ENCODE results near the gene MRTFA.

Gene MRTFA
- 74.2 to 108 (median 92.9) reads per million in 3 donors for total RNA-seq

DNA sequence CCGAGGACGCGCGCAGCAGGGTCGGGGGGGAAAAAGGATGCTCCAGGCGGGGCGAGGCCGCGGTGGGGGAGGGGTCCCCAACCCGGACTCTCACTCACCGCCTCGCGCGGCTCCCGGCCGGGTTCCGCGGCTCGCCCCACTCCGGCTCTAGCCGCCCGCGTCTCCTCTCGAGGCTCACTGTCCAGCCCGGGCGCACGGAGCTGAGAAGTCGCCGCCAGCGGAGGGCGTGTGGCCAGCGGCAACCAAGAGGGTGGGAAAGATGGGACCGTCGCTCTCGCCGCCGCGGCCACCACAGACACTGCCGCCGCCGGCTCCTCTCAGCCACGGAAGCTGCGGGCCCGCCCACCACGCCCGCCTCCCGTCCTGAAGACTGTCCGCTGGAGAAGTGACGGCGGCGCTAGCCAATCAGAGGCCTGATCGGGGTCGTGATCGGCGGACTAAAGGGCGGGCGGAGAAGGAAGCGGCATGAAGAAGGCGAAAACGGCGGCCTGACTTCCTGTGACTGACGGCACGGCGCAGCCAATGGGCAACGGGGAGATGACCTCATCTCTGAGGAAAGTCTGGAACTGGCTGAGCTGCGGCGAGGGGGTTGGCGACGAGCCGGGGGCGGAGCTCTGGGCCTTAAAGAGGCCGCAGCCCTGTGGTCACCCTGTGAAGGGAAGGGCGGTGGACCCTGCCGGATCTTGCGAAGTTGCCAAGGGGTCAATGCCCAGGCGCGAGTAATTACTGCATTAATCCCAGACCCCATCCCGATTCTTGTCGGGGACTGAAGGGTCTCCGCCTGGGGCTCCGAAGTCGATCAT is at the start of gene MRTFA:
TSS of gene MRTFA (minus strand) at position 340 of the 803 bp plus-strand sequence.
- no peaks in the 10 kb centered on the region for H3K27me3 ChIP-seq (replicated peaks; ENCODE audit: control insufficient read depth, insufficient read depth, low read length, poor library complexity, severe bottlenecking)
- H3K9me3 ChIP-seq (ENCODE audit: control insufficient read depth, low read length) = no peaks in the 10 kb centered on the region
- peak within 1 kb of the TSS; percentile 97 for H3K4me3 ChIP-seq (ENCODE audit: insufficient read depth, low read depth, low read length, poor library complexity, severe bottlenecking)
- H3K36me3 ChIP-seq (ENCODE audit: control insufficient read depth, insufficient read depth, low read length) = no peaks in the 10 kb centered on the region
- peak within 1 kb of the TSS; percentile 81 for H3K27ac ChIP-seq (ENCODE audit: insufficient read depth, low read length, poor library complexity, severe bottlenecking)
- peak; percentile 98 to 100 (median 99) for DNase-seq
- H3K4me1 ChIP-seq (ENCODE audit: control insufficient read depth, insufficient read depth, low read length, poor library complexity, severe bottlenecking) = peaks cover 16% of the 10 kb centered on the region

DNA sequence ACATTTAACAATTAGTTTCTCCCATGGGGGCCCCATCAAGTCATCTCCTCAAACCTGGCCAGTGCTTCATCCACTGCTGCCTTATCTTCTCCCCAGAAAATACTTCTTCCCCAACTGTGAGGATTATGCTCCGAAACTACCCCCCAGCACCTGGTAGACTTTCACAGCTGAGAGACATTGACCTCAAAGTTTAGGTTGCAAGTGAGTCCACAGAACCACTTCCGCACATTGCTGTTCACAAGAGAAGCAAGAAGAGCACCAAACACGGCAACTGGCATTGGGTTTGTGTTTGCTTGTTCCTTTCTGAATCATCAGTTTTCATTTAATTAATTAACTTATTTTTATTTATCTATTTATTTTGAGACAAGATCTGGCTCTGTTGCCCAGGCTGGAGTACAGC is 48.9 kb upstream of the MRTFA start:
- no peaks in the 10 kb centered on the region for H3K27me3 ChIP-seq (replicated peaks; ENCODE audit: control insufficient read depth, insufficient read depth, low read length, poor library complexity, severe bottlenecking)
- no peaks in the 10 kb centered on the region for H3K36me3 ChIP-seq (ENCODE audit: control insufficient read depth, insufficient read depth, low read length)
- no peak for DNase-seq
- peaks cover 2% of the 10 kb centered on the region for H3K4me1 ChIP-seq (ENCODE audit: control insufficient read depth, insufficient read depth, low read length, poor library complexity, severe bottlenecking)
- no peaks in the 10 kb centered on the region for H3K9me3 ChIP-seq (ENCODE audit: control insufficient read depth, low read length)
- peak overlapping the region; percentile 13 for H3K4me3 ChIP-seq (ENCODE audit: insufficient read depth, low read depth, low read length, poor library complexity, severe bottlenecking)
- H3K27ac ChIP-seq (ENCODE audit: insufficient read depth, low read length, poor library complexity, severe bottlenecking) = no peak overlapping the region

GRCh38 chr22:40684728-40685127 is 48.2 kb upstream of the MRTFA start:
- no peak for DNase-seq
- no peak overlapping the region for H3K27ac ChIP-seq (ENCODE audit: insufficient read depth, low read length, poor library complexity, severe bottlenecking)

GRCh38 chr22:40681451-40681850 is 44.9 kb upstream of the MRTFA start:
- peaks cover 2% of the 10 kb centered on the region for H3K4me1 ChIP-seq (ENCODE audit: control insufficient read depth, insufficient read depth, low read length, poor library complexity, severe bottlenecking)
- H3K36me3 ChIP-seq (ENCODE audit: control insufficient read depth, insufficient read depth, low read length) = no peaks in the 10 kb centered on the region
- no peak overlapping the region for H3K4me3 ChIP-seq (ENCODE audit: insufficient read depth, low read depth, low read length, poor library complexity, severe bottlenecking)
- no peak overlapping the region for H3K27ac ChIP-seq (ENCODE audit: insufficient read depth, low read length, poor library complexity, severe bottlenecking)
- DNase-seq = no peak
- H3K27me3 ChIP-seq (replicated peaks; ENCODE audit: control insufficient read depth, insufficient read depth, low read length, poor library complexity, severe bottlenecking) = no peaks in the 10 kb centered on the region
- H3K9me3 ChIP-seq (ENCODE audit: control insufficient read depth, low read length) = no peaks in the 10 kb centered on the region

More at GRCh38 chr22:40684728-40685127, 48.2 kb upstream of the MRTFA start:
- H3K4me1 ChIP-seq (ENCODE audit: control insufficient read depth, insufficient read depth, low read length, poor library complexity, severe bottlenecking) = peaks cover 2% of the 10 kb centered on the region
- no peaks in the 10 kb centered on the region for H3K9me3 ChIP-seq (ENCODE audit: control insufficient read depth, low read length)
- peak overlapping the region; percentile 13 for H3K4me3 ChIP-seq (ENCODE audit: insufficient read depth, low read depth, low read length, poor library complexity, severe bottlenecking)
- no peaks in the 10 kb centered on the region for H3K27me3 ChIP-seq (replicated peaks; ENCODE audit: control insufficient read depth, insufficient read depth, low read length, poor library complexity, severe bottlenecking)
- H3K36me3 ChIP-seq (ENCODE audit: control insufficient read depth, insufficient read depth, low read length) = no peaks in the 10 kb centered on the region

DNA sequence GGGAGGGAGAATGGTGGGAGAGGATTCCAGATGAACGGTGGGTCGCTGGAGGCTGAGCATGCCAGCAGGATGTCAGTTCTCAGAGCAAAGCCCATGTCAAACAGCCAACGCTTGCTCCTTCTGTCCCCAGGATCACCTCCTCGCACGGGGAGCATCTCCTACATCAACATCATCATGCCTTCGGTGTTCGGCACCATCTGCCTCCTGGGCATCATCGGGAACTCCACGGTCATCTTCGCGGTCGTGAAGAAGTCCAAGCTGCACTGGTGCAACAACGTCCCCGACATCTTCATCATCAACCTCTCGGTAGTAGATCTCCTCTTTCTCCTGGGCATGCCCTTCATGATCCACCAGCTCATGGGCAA is 44.3 kb upstream of the MRTFA start:
- no peaks in the 10 kb centered on the region for H3K9me3 ChIP-seq (ENCODE audit: control insufficient read depth, low read length)
- no peak overlapping the region for H3K27ac ChIP-seq (ENCODE audit: insufficient read depth, low read length, poor library complexity, severe bottlenecking)
- peaks cover 2% of the 10 kb centered on the region for H3K4me1 ChIP-seq (ENCODE audit: control insufficient read depth, insufficient read depth, low read length, poor library complexity, severe bottlenecking)
- no peak for DNase-seq
- H3K4me3 ChIP-seq (ENCODE audit: insufficient read depth, low read depth, low read length, poor library complexity, severe bottlenecking) = no peak overlapping the region
- H3K27me3 ChIP-seq (replicated peaks; ENCODE audit: control insufficient read depth, insufficient read depth, low read length, poor library complexity, severe bottlenecking) = no peaks in the 10 kb centered on the region
- H3K36me3 ChIP-seq (ENCODE audit: control insufficient read depth, insufficient read depth, low read length) = no peaks in the 10 kb centered on the region

DNA sequence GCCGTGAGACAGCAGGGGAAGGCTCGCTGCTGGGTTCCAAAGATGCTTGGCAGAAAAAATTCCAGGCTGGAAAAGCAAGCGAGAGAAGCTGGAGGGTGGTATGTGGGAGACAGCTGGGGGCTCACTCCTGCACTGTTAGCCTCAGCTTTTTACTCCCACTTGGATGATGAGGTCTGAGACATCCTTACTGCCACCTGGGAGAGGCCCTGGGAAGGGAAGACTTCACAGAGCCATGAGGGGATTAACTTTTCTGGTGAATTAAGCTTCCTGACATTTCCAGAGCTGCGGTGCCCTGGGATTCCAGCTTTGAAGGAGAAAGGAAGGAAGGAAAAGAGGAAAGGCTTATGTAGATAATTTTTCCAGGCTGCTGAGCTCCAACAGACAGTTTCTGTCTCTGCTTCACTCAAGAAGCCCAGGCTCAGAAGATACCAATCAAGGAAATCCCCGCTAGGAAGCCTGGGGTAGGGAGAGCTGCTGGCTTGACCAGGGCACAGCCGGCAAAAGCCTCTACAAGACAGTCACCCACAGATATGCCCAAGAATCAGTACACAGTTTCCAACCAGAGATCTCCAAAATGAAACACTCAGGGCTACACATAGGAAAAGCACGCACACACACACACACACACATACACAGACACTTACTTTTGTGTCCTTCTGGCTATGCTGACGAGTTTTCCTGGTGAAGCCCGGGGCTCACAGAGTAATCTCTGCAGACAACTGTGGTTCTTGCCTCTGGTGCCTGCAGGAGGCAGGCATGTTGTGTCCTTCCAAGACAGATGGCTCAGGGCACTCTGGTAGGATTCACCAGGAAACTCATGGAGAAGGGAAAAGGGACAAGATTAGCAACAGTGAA is 43.7 kb upstream of the MRTFA start:
- H3K36me3 ChIP-seq (ENCODE audit: control insufficient read depth, insufficient read depth, low read length) = no peaks in the 10 kb centered on the region
- H3K9me3 ChIP-seq (ENCODE audit: control insufficient read depth, low read length) = no peaks in the 10 kb centered on the region
- no peak for DNase-seq
- peaks cover 2% of the 10 kb centered on the region for H3K4me1 ChIP-seq (ENCODE audit: control insufficient read depth, insufficient read depth, low read length, poor library complexity, severe bottlenecking)
- no peak overlapping the region for H3K4me3 ChIP-seq (ENCODE audit: insufficient read depth, low read depth, low read length, poor library complexity, severe bottlenecking)
- H3K27me3 ChIP-seq (replicated peaks; ENCODE audit: control insufficient read depth, insufficient read depth, low read length, poor library complexity, severe bottlenecking) = no peaks in the 10 kb centered on the region
- no peak overlapping the region for H3K27ac ChIP-seq (ENCODE audit: insufficient read depth, low read length, poor library complexity, severe bottlenecking)

DNA sequence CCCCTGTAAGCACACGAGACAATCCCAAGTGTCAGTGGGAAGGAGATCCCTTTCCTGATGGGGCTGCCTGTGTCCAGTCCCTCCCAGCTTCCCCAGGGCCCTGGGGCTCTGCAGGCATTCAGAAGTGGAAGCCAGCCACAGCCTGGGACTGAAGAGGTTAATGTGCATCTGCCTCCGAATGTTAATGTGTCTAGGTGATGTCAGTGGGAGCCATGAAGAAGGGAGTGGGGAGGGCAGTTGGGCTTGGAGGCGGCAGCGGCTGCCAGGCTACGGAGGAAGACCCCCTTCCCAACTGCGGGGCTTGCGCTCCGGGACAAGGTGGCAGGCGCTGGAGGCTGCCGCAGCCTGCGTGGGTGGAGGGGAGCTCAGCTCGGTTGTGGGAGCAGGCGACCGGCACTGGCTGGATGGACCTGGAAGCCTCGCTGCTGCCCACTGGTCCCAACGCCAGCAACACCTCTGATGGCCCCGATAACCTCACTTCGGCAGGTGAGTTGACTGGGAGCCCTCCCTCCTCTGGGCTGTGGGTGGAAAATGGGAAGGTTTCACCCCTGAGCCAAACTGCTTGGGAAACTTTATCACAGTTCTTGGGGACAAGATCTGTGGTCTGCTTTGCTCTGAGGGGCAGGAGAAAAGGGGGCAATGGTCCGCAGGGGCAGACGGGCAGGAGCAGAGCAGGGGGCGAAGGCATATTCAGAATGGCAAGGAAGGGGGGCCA is 42.9 kb upstream of the MRTFA start, which contains the start of gene MCHR1:
TSS of gene MCHR1 (plus strand) at position 236 of the 715 bp plus-strand sequence. CDS start at position 405, 169 bp downstream.
- H3K36me3 ChIP-seq (ENCODE audit: control insufficient read depth, insufficient read depth, low read length) = no peaks in the 10 kb centered on the region
- H3K27me3 ChIP-seq (replicated peaks; ENCODE audit: control insufficient read depth, insufficient read depth, low read length, poor library complexity, severe bottlenecking) = no peaks in the 10 kb centered on the region
- H3K9me3 ChIP-seq (ENCODE audit: control insufficient read depth, low read length) = no peaks in the 10 kb centered on the region
- no peak within 1 kb of the TSS for H3K27ac ChIP-seq (ENCODE audit: insufficient read depth, low read length, poor library complexity, severe bottlenecking)
- no peak within 1 kb of the TSS for H3K4me3 ChIP-seq (ENCODE audit: insufficient read depth, low read depth, low read length, poor library complexity, severe bottlenecking)
- no peak for DNase-seq
- H3K4me1 ChIP-seq (ENCODE audit: control insufficient read depth, insufficient read depth, low read length, poor library complexity, severe bottlenecking) = no peaks in the 10 kb centered on the region

DNA sequence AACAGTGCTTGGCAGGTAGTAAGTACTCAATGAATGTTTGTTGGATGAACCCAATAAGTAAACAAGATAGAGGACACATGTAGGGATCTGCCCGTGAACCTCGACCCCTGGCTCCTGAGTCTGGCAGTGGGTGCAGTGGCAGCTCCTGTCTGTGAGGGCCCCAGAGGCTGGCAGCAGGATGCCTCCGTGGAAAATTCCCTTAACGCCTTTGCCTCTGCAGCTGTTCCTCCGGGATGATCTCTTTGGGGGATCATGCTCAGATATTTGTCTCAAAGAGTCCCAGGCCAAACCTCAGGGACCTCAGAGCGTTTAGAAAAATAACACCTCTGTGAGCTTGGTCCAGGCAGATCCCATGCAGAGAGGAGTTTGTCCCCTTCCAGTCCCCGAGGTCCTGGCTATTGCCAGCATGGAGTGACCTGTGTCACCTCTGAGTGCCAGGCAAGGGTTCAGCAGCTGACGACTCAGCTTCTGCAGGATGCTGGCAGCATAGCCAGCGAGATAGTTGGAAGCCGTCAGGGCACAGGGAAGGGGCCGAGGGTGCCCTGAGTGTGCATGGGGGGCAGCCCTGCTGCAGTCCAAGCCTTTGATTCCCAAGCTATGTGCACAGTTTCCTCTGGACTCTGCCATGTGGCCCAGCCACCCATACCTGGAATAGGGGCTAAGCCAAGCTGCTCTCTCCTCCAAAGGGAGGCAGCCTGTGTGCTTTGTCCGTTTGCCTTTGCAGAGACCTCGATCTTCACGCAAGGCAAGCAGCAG is 42.2 kb upstream of the MRTFA start:
- H3K36me3 ChIP-seq (ENCODE audit: control insufficient read depth, insufficient read depth, low read length) = no peaks in the 10 kb centered on the region
- no peaks in the 10 kb centered on the region for H3K27me3 ChIP-seq (replicated peaks; ENCODE audit: control insufficient read depth, insufficient read depth, low read length, poor library complexity, severe bottlenecking)
- no peak overlapping the region for H3K27ac ChIP-seq (ENCODE audit: insufficient read depth, low read length, poor library complexity, severe bottlenecking)
- H3K9me3 ChIP-seq (ENCODE audit: control insufficient read depth, low read length) = no peaks in the 10 kb centered on the region
- no peak overlapping the region for H3K4me3 ChIP-seq (ENCODE audit: insufficient read depth, low read depth, low read length, poor library complexity, severe bottlenecking)
- H3K4me1 ChIP-seq (ENCODE audit: control insufficient read depth, insufficient read depth, low read length, poor library complexity, severe bottlenecking) = no peaks in the 10 kb centered on the region
- no peak for DNase-seq

DNA sequence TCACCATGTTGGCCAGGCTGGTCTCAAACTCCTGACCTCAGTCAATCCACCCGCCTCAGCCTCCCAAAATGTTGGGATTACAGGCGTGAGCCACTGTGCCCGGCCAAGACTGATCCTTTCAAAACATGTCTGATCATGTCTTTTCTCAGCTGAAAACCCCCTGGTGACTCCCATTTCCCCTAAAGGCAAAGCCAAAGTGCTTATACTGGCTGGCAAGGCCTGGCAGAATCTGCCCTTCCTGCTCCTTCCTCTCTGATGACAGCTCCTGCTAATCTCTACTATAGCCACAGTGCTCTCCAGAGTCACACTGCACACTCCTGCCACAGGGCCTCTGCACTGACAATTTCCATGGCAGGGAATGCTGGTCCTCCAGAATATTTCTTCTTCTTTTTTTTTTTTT is 40.1 kb upstream of the MRTFA start:
- Histone ChIP-seq H3K4me1 (ENCODE audit: control insufficient read depth, insufficient read depth, low read length, poor library complexity, severe bottlenecking) (no peaks in the 10 kb centered on the region), H3K27ac (ENCODE audit: insufficient read depth, low read length, poor library complexity, severe bottlenecking) (no peak overlapping the region), H3K36me3 (ENCODE audit: control insufficient read depth, insufficient read depth, low read length) (no peaks in the 10 kb centered on the region), H3K9me3 (ENCODE audit: control insufficient read depth, low read length) (no peaks in the 10 kb centered on the region), H3K4me3 (ENCODE audit: insufficient read depth, low read depth, low read length, poor library complexity, severe bottlenecking) (no peak overlapping the region), H3K27me3 (replicated peaks; ENCODE audit: control insufficient read depth, insufficient read depth, low read length, poor library complexity, severe bottlenecking) (no peaks in the 10 kb centered on the region)
- DNase-seq = no peak
